ENCODE measurements around the gene GRID1. TPM values are rescaled to one million over a fixed set of nuclear protein-coding genes. Genes with fewer than 3 reads are reported as not detected.

GRID1 gene
- 0.22 and 0.31 TPM in 2 replicates for total RNA-seq (2014; rRNA removed; shearing (Covaris generic))

DNA sequence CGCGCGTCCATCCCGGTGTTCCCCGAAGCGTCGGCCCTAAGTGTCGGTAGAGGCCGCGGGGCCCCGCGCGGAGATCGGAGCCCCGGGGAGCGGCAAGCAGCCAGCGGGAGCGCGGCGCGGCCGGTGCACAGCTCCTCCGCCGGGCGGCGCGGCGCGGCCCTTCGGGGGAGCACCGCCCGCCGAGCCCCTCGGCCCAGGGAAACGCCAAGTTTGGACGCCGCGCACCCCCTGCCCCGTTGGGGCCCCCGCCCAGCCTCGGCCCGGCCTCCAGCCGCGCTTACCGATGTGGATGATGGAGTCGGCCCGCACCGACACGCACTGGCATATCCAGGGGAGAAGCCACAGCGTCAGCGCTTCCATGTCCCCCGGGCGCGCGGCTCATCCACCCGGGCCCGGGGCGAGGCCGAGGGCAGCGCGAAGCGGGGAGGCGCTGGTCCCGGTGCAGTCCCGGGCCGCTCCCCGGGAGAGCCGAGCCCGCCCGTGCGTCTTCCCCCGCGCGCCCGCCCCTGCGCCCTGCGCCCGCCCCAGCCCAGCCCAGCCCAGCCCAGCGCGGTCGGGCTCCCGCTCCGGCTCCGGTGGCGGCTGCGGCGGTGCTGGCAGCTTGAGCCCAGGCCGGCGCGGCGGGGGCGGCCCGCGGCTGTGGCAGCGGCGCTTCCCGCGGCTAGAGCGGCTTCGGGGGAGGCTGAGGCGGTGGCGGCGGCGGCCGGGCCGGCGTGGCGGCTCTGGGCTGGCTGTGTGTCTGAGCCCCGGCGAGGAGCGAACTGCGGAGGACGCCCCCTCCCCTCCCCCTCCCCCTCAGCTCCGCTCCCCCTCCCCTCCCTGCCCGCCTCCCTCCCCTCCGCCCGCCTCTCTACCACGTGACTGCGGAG is at the start of gene GRID1:
Gene GRID1, minus strand, starts transcription at position 763 of the 869 bp plus-strand sequence.
- DNase-seq = peak; percentile 98

GRCh38 chr10:86415583-86415982 is 49.0 kb upstream of the GRID1 start:
- no peak overlapping the region for H3K4me3 ChIP-seq (ENCODE audit: insufficient read depth, low read depth, low read length)
- no peak for DNase-seq
- no peaks in the 10 kb centered on the region for H3K27me3 ChIP-seq (ENCODE audit: control insufficient read depth, insufficient read depth, low read length)
- no peaks in the 10 kb centered on the region for H3K36me3 ChIP-seq (replicated peaks; ENCODE audit: control insufficient read depth, insufficient read depth, low read length)

More for the DNA sequence above, at the start of gene GRID1:
- peaks cover 90% of the 10 kb centered on the region for H3K27me3 ChIP-seq (ENCODE audit: control insufficient read depth, insufficient read depth, low read length)
- peak within 1 kb of the TSS; percentile 47 for H3K4me3 ChIP-seq (ENCODE audit: insufficient read depth, low read depth, low read length)
- no peaks in the 10 kb centered on the region for H3K36me3 ChIP-seq (replicated peaks; ENCODE audit: control insufficient read depth, insufficient read depth, low read length)

GRCh38 chr10:86415116-86415515 is 48.5 kb upstream of the GRID1 start:
- no peaks in the 10 kb centered on the region for H3K36me3 ChIP-seq (replicated peaks; ENCODE audit: control insufficient read depth, insufficient read depth, low read length)
- DNase-seq = no peak
- no peaks in the 10 kb centered on the region for H3K27me3 ChIP-seq (ENCODE audit: control insufficient read depth, insufficient read depth, low read length)
- no peak overlapping the region for H3K4me3 ChIP-seq (ENCODE audit: insufficient read depth, low read depth, low read length)

GRCh38 chr10:86413046-86413728 is 46.6 kb upstream of the GRID1 start:
- H3K27me3 ChIP-seq (ENCODE audit: control insufficient read depth, insufficient read depth, low read length) = no peaks in the 10 kb centered on the region
- no peaks in the 10 kb centered on the region for H3K36me3 ChIP-seq (replicated peaks; ENCODE audit: control insufficient read depth, insufficient read depth, low read length)
- H3K4me3 ChIP-seq (ENCODE audit: insufficient read depth, low read depth, low read length) = no peak overlapping the region
- no peak for DNase-seq

DNA sequence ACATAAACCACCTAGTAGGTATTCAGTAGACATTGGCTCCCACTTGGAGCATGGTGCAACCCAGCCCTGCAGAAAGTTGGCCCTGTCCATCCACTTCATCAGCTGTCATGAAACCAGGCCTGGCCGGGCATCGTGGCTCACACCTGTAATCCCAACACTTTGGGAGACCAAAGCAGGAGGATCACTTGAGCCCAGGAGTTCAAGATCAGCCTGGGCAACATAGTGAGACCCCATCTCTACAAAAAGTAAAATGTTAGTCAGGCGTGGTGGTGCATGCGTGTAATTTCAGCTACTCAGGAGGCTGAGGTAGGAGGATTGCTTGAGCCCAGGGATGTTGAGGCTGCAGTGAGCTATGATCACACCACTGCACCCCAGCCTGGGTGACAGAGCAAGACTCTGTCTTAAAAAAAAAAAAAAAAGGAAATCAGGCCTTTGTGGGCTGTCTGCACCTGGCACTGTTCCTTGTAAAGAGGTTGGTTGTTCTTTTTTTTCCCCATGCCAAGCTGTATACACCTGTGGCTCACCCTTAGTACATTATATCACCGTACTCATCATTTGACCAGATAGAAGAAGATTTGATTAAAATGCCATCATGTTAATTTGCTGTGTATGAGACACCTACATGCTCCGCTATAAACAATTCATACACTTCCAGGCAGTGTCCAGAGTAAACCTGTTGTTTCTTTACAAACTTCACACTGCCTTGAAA is 45.4 kb upstream of the GRID1 start:
- DNase-seq = no peak
- Histone ChIP-seq H3K4me3 (ENCODE audit: insufficient read depth, low read depth, low read length) (no peak overlapping the region), H3K27me3 (ENCODE audit: control insufficient read depth, insufficient read depth, low read length) (no peaks in the 10 kb centered on the region), H3K36me3 (replicated peaks; ENCODE audit: control insufficient read depth, insufficient read depth, low read length) (no peaks in the 10 kb centered on the region)

DNA sequence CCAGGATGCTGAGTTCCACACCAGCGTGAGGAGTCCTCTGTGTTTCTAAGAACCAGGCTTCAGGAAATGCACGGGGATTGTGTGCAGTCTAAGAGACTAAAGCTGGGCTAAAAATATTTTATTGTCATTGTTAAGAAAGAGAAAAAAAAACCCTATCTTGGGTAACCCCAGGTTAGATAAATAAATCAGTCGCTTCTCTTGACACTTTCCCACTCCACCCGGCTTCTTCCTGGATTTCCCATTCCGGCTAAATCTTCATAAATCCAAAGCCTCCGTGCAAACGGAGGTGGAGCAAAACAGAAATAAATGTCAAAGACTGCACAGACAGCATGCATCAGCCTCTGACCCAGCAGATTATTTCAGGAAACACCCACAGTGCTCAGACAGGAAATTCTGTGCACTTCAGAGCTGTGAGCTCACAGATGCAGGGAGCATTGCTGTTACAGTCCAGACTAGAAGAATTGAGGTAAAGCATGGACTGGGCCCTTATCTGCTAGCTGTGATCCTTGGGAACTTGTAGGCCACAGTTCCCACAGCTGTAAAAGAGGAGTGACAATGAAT is 44.8 kb upstream of the GRID1 start:
- no peak for DNase-seq
- H3K36me3 ChIP-seq (replicated peaks; ENCODE audit: control insufficient read depth, insufficient read depth, low read length) = no peaks in the 10 kb centered on the region
- no peak overlapping the region for H3K4me3 ChIP-seq (ENCODE audit: insufficient read depth, low read depth, low read length)
- H3K27me3 ChIP-seq (ENCODE audit: control insufficient read depth, insufficient read depth, low read length) = no peaks in the 10 kb centered on the region

DNA sequence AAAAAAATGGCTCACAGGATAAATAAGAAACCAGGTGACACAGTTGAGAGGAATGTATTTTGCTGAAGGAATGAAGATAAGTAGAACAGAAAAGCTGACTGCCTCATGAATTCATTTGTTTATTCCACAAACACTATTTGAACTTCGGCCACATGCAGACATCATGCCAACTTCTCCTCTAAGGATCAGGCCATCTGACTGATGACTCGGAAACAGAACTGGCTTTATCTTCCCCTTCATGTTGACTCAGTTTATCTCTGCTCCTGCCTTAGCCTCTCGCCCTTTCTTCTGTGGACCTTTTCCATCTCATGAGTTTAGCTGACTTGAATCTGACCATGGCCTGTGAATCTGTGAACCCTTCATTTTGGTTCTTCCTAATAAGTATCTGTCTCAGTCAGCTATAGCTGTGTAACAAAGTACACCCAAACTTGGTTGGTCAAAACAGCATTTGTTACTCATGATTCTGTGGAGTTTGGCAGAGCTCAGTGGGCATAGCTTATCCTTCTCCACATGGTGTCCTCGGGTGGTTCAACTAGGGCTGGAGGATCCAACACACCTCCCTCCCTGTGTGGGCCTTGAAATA is 44.0 kb upstream of the GRID1 start:
- no peak for DNase-seq
- H3K4me3 ChIP-seq (ENCODE audit: insufficient read depth, low read depth, low read length) = no peak overlapping the region
- no peaks in the 10 kb centered on the region for H3K27me3 ChIP-seq (ENCODE audit: control insufficient read depth, insufficient read depth, low read length)
- H3K36me3 ChIP-seq (replicated peaks; ENCODE audit: control insufficient read depth, insufficient read depth, low read length) = no peaks in the 10 kb centered on the region

- no peak overlapping the region for H3K4me3 ChIP-seq (ENCODE audit: insufficient read depth, low read depth, low read length)
- no peak for DNase-seq
- no peaks in the 10 kb centered on the region for H3K27me3 ChIP-seq (ENCODE audit: control insufficient read depth, insufficient read depth, low read length)
- H3K36me3 ChIP-seq (replicated peaks; ENCODE audit: control insufficient read depth, insufficient read depth, low read length) = no peaks in the 10 kb centered on the region
Measured at GRCh38 chr10:86409183-86409582, 42.6 kb upstream of the GRID1 start.

DNA sequence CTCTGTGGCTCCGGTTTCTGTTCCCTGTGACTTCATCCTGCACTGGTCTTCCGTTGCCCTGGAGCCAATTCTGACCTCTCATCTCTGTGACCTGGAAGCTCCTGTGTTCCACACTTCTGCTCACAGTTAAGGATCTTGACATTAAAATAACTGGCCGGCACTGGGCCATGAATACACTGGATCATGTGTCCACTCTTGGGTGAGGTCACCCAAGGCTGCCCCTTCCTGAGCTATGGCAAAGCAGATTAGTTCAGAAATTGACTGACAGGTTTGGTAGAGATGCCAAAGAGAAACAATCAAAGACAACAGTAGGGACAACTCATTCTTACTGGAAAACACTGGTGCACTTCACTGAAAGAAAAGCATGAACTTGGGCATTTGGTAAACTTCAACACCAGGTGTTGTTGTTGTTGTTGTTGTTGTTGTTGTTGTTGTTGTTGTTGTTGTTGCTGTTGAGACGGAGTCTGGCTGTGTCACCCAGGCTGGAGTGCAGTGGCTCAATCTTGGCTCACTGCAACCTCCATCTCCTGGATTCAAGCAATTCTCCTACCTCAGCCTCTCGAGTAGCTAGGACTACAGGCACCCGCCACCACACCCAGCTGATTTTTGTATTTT is 36.7 kb upstream of the GRID1 start:
- Histone ChIP-seq H3K27me3 (ENCODE audit: control insufficient read depth, insufficient read depth, low read length) (peaks cover 34% of the 10 kb centered on the region), H3K36me3 (replicated peaks; ENCODE audit: control insufficient read depth, insufficient read depth, low read length) (no peaks in the 10 kb centered on the region), H3K4me3 (ENCODE audit: insufficient read depth, low read depth, low read length) (no peak overlapping the region)
- no peak for DNase-seq

DNA sequence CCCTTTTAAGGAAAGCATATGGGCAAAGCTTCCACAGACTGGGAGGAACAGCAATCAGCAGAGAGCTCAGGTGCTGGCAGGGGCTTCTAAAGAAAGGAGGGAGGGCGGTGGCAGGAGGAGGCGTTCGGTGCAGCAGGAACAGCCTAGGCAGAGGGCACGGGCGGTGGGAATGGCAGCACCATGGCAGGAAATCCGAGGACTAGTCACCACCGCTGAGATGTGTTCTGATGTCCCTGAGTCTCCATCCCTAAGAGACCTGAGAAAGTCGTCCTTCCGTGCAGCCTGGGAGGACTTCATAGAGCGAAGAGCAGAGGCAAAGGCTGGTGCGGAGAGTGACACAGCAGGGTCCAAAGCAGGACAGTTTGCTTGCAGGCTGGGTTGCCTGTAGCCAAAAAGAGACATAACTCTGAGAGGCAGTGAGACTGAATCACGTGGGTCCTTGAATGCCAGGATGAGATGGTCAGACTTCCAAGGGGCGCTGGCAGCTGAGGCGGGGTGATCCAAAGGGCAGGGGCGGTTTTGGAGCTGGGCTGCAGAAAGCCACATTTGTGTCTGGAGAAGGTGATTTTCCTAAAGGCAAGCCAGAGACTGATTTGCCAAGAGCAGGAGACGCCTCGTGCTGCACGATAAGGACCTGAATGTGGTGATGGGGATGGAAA is 35.8 kb upstream of the GRID1 start:
- peaks cover 34% of the 10 kb centered on the region for H3K27me3 ChIP-seq (ENCODE audit: control insufficient read depth, insufficient read depth, low read length)
- DNase-seq = peak; percentile 61
- H3K4me3 ChIP-seq (ENCODE audit: insufficient read depth, low read depth, low read length) = peak overlapping the region; percentile 27; the same call in 1 of the 2 replicates

DNA sequence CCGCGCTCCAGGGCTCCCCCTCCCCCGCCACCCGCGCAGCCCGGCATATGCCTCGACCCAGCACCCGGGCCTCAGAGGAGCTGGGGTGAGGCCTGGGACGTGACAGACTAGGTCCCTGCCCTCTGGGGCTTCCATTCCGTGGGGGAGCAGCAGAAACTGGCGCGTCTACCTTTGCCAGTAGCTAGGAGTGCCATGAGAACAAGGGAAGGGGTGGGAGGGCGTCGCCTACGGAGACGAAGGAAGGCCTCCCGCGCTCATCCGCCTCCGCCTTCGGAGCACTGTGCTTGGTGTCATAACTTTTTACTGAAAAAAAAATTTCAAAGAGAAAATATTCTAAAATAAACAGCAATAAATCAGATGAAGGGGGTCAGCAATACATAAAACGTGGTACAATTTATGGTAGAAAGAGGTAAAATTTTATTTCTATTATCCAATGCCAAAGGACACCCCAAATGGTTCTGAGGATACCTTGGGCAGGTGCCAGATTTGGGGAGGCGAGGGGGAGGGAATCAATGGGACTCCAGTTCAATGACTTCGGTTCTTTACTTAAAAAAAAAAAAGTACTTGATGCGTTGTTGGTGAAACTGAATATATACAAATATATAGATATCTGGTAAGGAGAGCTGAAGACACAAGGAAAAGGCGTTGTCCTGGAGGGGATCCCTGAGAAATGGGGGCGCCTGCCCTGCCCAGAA is 35.1 kb upstream of the GRID1 start:
- peak; percentile 78 for DNase-seq
- H3K36me3 ChIP-seq (replicated peaks; ENCODE audit: control insufficient read depth, insufficient read depth, low read length) = no peaks in the 10 kb centered on the region
- peaks cover 34% of the 10 kb centered on the region for H3K27me3 ChIP-seq (ENCODE audit: control insufficient read depth, insufficient read depth, low read length)
- peak overlapping the region; percentile 79 for H3K4me3 ChIP-seq (ENCODE audit: insufficient read depth, low read depth, low read length)

More for the DNA sequence above, 35.8 kb upstream of the GRID1 start:
- no peaks in the 10 kb centered on the region for H3K36me3 ChIP-seq (replicated peaks; ENCODE audit: control insufficient read depth, insufficient read depth, low read length)

DNA sequence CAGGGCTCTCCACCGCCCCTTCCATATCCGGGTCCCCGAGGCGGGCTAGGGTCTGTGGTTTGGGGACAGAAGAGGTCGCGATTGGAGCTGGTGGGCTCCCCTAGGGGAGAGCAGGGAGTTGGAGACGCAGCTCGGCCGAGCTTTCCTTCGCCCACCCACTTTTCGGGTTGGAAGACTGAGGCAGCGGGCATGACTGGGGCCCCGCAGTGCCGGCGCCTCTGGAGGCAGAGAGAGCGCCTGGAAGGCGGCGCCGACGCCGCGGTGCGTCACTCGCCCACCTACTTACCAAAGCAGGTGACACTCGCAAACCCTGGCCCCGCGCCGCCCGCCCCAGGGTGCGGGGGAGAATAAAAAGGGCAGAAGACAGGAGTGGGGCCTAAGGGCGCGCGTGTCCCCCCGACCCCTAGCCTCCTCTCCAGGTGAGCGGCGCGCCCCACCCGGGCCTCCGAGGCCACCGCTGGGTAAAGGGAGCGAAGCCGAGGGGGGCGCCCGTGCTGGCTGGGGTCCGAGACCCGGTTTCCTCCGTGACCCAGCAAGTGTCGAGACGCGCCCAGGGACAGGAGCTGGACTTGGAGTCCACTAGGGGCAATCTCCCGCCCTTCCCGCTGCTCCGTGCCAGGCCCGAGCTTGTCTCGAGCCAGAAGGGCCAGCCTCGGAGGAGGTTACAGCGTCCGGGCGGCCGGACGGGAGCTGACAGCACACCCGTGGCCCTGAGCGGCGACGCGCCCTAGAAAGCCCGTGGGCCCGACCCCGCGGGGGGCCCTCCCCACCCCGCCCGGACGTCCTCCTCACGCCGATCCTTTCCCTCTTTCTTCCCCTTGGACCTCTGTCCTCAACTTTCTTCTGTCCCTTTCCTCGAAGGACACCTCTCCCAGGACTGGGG is 34.4 kb upstream of the GRID1 start:
- Histone ChIP-seq H3K27me3 (ENCODE audit: control insufficient read depth, insufficient read depth, low read length) (peaks cover 34% of the 10 kb centered on the region), H3K36me3 (replicated peaks; ENCODE audit: control insufficient read depth, insufficient read depth, low read length) (no peaks in the 10 kb centered on the region), H3K4me3 (ENCODE audit: insufficient read depth, low read depth, low read length) (peak overlapping the region; percentile 79)
- DNase-seq = peak; percentile 78
